Activated naive CD4-positive, alpha-beta T cell treated with anti-CD3 and anti-CD28 coated beads, Interleukin-2, amount 50 U/mL, for 16 hours (primary cell): ENCODE results near the gene STX3.

ENCODE experiments used
- DNase-seq: peaks from one replicate; pipeline ENCODE4 v3.0.0-alpha.2; 2020

The STX3 gene

GRCh38 chr11:59754859-59755700 is at the start of gene STX3:
Gene STX3 (plus strand): TSS chr11:59755376. CDS start chr11:59755606, 230 bp downstream.
- peak; percentile 77 for DNase-seq

GRCh38 chr11:59706518-59707285 is 48.5 kb upstream of the STX3 start:
- DNase-seq, result no peak

GRCh38 chr11:59707371-59707770 is 47.8 kb upstream of the STX3 start:
- DNase-seq, result no peak

- DNase-seq, result no peak
Measured at GRCh38 chr11:59708537-59708936, 46.6 kb upstream of the STX3 start.

- DNase-seq, result no peak
Measured at GRCh38 chr11:59710136-59710847, 44.9 kb upstream of the STX3 start.

GRCh38 chr11:59713745-59714144 is 41.4 kb upstream of the STX3 start, which contains the start of gene OR10V1:
Gene OR10V1 (minus strand): TSS chr11:59713845. CDS start chr11:59713845, 0 bp downstream.
- no peak for DNase-seq

- DNase-seq, result no peak
Measured at GRCh38 chr11:59716051-59716450, 39.1 kb upstream of the STX3 start.

GRCh38 chr11:59719556-59719955 is 35.6 kb upstream of the STX3 start:
- DNase-seq, result no peak

- no peak for DNase-seq
Measured at GRCh38 chr11:59724066-59724465, 31.1 kb upstream of the STX3 start.

- no peak for DNase-seq
Measured at GRCh38 chr11:59727426-59727825, 27.8 kb upstream of the STX3 start.

- DNase-seq, result no peak
Measured at GRCh38 chr11:59728154-59728553, 27.0 kb upstream of the STX3 start.

GRCh38 chr11:59728913-59729312 is 26.3 kb upstream of the STX3 start:
- DNase-seq, result no peak

- DNase-seq, result no peak
Measured at GRCh38 chr11:59729834-59730233, 25.3 kb upstream of the STX3 start.

- no peak for DNase-seq
Measured at GRCh38 chr11:59730896-59731565, 24.1 kb upstream of the STX3 start.

GRCh38 chr11:59746111-59746510 is 9.1 kb upstream of the STX3 start:
- DNase-seq, result no peak

- DNase-seq, result peak; percentile 81
Measured at GRCh38 chr11:59753650-59754493, 1.3 kb upstream of the STX3 start.

- DNase-seq, result peak; percentile 25
Measured at GRCh38 chr11:59754494-59754858, 700 bp upstream of the STX3 start.

- peak; percentile 48 for DNase-seq
Measured at GRCh38 chr11:59755701-59756557, 753 bp downstream of the STX3 start.

GRCh38 chr11:59756558-59756840 is 1.3 kb downstream of the STX3 start:
- DNase-seq, result no peak

- DNase-seq, result no peak
Measured at GRCh38 chr11:59756845-59757244, 1.7 kb downstream of the STX3 start.

- DNase-seq, result no peak
Measured at GRCh38 chr11:59758401-59759037, 3.3 kb downstream of the STX3 start.
